ENCODE data around the gene ESRP2. TPM values are rescaled to one million over a fixed set of nuclear protein-coding genes. Genes with fewer than 3 reads are reported as not detected.
A peak's percentile ranks its signal among the peaks of the same experiment; 100 is the strongest.

The ESRP2 gene
- total RNA-seq, 2 experiments from 2014 or later, result 0.86 TPM; not detected in 1

DNA sequence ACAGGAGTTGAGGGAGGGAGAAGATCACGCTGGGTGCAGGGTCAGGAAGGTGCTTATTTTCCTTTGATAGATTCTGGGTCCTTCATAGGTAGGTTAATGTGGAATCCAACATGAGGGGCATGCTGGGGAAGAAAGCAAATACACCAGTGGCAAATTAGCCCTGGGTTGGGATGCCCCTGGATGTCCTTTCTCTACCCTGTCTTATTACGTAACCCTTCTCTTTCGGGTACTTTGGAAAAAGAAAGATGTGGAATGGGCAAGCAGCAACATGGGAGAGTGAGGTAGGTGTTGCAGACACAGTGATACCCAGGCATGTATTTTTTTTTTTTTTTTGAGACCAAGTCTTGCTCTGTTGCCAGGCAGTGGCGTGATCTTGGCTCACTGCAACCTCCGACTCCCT is 37.5 kb upstream of the ESRP2 start:
- Mint-ChIP-seq H3K4me3 (peak overlapping the region; percentile 61), H3K36me3 (peaks cover 38% of the 10 kb centered on the region), H3K27me3 (no peaks in the 10 kb centered on the region), H3K27ac (peak overlapping the region; percentile 86), H3K9me3 (no peaks in the 10 kb centered on the region), H3K4me1 (peaks cover 60% of the 10 kb centered on the region)
- POLR2A ChIA-PET, result interaction anchor here (1.2 to 17.3 kb wide), 4 partner anchors 9 to 38 kb away, joined by 3 to 297 read pairs (median 16); partner anchors contain the start of genes PLA2G15, PRMT7, SLC7A6 and SLC7A6OS
- DNase-seq (no peak), ATAC-seq (ENCODE audit: low read depth) (no peak)

DNA sequence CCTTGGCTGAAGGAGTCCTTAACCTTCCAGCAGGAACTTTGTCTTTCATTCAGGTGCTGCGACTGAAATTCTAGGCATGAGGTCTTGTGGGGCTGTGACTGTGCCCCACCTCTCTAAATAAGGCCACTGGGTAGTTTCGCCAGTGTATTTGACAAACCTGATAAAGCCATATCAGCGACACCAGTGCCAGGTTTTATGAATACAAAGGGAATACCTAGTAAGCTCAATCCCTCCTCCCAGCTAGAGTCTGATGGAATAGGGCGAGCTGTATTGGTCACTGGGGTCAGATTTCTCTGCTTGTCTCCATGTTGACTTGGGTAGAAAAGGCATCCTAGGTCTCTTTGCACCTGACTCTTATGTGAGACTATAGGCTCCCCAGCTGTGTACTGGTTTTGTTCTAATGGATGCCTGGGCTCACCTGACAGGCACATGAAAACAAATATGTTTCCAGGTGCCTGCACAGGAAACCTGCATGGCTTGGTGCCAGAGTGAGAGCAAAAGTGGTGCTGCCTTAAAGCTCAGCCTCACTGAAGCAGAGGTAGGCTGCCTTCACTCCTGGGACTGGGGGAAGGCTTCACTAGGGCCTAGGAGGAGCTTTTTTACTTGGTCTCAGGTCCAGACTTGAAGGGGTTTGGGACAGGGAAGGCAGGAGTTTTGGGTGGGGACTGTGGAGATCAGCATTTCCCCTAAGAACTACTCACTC is 36.7 kb upstream of the ESRP2 start:
- Mint-ChIP-seq H3K36me3 (peaks cover 43% of the 10 kb centered on the region), H3K27me3 (no peaks in the 10 kb centered on the region), H3K27ac (peak overlapping the region; percentile 86), H3K4me3 (peak overlapping the region; percentile 61), H3K9me3 (no peaks in the 10 kb centered on the region), H3K4me1 (peaks cover 65% of the 10 kb centered on the region)
- DNase-seq (no peak), ATAC-seq (ENCODE audit: low read depth) (peak; percentile 28)
- POLR2A ChIA-PET, result interaction anchor here (0.6 to 17.3 kb wide), 5 partner anchors 9 to 1177 kb away, joined by 3 to 297 read pairs (median 14); partner anchors contain the start of genes PLA2G15, PRMT7, SLC7A6 and SLC7A6OS

DNA sequence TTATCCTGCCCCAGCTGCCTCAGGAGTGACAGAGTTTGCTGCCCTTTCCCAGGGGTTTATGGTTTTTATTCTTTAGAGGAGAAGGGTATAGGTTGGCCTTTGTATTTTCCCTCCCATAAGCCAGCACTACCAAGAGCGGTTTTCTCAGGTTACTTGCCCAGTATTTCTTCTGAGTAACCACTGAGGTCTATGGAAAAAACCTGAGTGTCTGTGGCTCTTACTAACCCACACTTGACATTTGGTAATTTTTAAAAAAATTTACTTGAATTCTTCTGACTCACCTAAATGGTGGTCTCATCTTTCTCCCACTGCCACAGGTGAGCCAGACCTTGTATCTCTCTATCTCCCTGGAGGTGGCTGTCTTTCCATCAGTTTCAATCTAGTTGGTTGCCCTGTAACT is 34.4 kb upstream of the ESRP2 start:
- no peak for DNase-seq

DNA sequence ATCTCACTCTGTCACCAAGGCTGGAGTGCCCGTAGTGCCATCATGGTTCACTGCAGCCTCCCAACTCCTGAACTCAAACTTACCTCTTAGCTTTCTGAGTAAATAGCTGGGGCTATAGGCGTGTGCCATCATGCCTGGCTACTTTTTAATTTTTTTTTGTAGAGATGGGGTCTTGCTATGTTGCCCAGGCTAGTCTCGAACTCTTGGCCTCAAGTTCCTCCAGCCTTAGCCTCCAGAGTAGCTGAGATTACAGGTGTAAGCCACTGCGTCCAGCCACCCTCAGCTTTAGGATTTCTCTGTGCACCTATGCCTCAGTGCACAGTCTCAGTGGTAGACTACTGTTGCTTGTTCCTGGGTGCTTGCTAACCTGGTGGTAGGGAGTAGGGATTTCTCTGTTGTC is 33.9 kb upstream of the ESRP2 start:
- H3K9me3 Mint-ChIP-seq, result no peaks in the 10 kb centered on the region
- DNase-seq, result no peak
- peaks cover 34% of the 10 kb centered on the region for H3K36me3 Mint-ChIP-seq
- H3K4me3 Mint-ChIP-seq, result peak overlapping the region; percentile 50
- peaks cover 69% of the 10 kb centered on the region for H3K4me1 Mint-ChIP-seq
- peak overlapping the region; percentile 76 for H3K27ac Mint-ChIP-seq
- no peak for ATAC-seq (ENCODE audit: low read depth)
- no peaks in the 10 kb centered on the region for H3K27me3 Mint-ChIP-seq
- POLR2A ChIA-PET, result interaction anchor here (0.6 to 17.3 kb wide), 6 partner anchors 18 to 301 kb away, joined by 3 to 297 read pairs (median 3); partner anchors contain the start of genes PRMT7 and SLC7A6OS

More for the DNA sequence above, 34.4 kb upstream of the ESRP2 start:
- Mint-ChIP-seq H3K27ac (peak overlapping the region; percentile 22), H3K4me1 (peaks cover 66% of the 10 kb centered on the region), H3K36me3 (peaks cover 38% of the 10 kb centered on the region), H3K9me3 (no peaks in the 10 kb centered on the region), H3K4me3 (peak overlapping the region; percentile 20), H3K27me3 (no peaks in the 10 kb centered on the region)
- ATAC-seq (ENCODE audit: low read depth), result peak; percentile 21
- POLR2A ChIA-PET, result interaction anchor here (0.6 to 17.3 kb wide), 5 partner anchors 17 to 301 kb away, joined by 3 to 297 read pairs (median 3); partner anchors contain the start of genes PRMT7 and SLC7A6OS

DNA sequence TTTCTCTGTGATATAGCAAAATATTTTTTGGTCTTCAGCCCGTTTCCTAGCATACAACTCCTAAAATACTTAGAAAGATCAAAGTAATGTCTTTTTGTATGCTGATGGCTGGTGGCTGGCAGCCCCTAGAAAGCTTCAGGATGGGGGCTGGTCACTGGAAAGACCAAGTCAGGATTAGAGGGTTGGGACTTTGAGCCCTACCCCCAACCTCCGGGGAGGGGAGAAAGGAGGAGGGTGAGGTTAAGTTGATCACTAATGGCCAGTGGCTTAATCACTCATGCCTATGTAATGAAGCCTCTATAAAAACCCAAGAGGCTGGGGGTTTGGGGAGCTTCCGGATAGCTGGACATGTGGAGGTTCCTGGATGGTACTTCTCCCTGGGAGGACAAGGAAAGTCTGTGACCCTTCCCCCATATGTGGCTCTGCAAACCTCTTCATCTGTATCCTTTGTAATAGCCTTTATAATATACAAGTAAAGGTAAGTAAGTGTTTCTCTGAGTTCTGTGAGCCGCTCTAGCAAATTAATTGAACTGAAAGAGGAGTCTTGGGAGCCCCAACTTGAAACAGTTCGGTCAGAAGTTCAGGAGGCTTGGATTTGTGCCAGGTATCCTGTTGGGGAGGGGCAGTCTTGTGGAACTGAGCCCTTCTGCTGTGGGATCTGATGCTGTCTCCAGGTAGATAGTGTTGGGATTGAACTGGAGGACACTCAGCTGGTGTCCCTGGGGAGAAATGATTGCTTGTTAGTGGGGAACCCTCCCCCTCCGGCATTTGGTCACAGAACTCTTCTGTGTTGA is 31.9 kb upstream of the ESRP2 start:
- no peak for ATAC-seq (ENCODE audit: low read depth)
- H3K36me3 Mint-ChIP-seq, result peaks cover 23% of the 10 kb centered on the region
- no peak for DNase-seq
- H3K27me3 Mint-ChIP-seq, result no peaks in the 10 kb centered on the region
- peaks cover 58% of the 10 kb centered on the region for H3K4me1 Mint-ChIP-seq
- peak overlapping the region; percentile 77 for H3K27ac Mint-ChIP-seq
- H3K9me3 Mint-ChIP-seq, result no peaks in the 10 kb centered on the region
- peak overlapping the region; percentile 69 for H3K4me3 Mint-ChIP-seq
- POLR2A ChIA-PET, result interaction anchor here (17.3 kb wide), 1 partner anchor 20 kb away, joined by 297 read pairs; no protein-coding TSS in a partner anchor

DNA sequence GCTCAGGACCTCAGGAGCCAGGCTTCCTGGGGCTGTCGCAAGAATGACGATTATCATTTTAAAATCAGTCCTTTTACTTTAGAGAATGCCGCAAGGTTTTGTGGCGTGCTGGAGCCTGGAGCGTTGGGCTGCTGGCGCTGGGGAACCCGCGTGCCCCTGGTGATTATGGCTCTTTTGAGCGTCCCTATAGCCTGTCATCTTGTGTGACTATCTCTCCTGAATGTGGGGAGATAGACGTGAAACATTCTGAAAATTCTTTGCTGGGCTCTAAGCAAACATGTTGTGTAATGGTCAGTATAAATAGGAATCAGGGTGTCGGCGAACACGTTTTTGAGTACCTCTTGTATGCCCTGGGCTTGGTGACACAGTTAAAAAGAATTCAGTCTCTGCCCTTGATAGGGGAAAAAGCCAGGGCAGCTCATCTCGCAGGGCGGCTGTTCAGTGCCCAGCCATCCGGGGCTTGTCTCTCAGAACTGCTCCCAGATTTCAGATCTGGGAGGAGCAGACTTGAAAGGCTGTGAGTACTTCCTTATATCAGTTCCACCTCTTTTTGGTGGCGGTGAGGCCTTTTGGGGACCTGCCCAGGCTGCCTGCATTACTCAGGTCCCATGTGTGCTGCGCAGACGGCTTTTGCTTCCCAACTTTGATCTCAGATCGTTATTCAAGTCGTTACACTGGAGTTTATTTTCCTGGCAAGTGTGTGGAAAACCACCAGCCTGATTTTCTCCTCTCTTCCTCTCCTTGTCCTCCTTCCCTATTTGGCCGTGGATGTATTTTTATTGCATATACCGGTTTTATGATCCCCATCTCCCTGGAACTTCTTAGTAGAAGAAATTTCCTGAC is 29.4 kb upstream of the ESRP2 start:
- no peak for DNase-seq
- Mint-ChIP-seq H3K4me1 (peaks cover 53% of the 10 kb centered on the region), H3K36me3 (peaks cover 14% of the 10 kb centered on the region), H3K4me3 (peak overlapping the region; percentile 97), H3K27me3 (no peaks in the 10 kb centered on the region), H3K27ac (peak overlapping the region; percentile 98), H3K9me3 (no peaks in the 10 kb centered on the region)
- POLR2A ChIA-PET, result interaction anchor here (1.0 to 17.3 kb wide), 6 partner anchors 16 to 63 kb away, joined by 3 to 297 read pairs (median 12); partner anchors contain the start of genes PRMT7 and SLC7A6OS
- ATAC-seq (ENCODE audit: low read depth), result peak; percentile 5

DNA sequence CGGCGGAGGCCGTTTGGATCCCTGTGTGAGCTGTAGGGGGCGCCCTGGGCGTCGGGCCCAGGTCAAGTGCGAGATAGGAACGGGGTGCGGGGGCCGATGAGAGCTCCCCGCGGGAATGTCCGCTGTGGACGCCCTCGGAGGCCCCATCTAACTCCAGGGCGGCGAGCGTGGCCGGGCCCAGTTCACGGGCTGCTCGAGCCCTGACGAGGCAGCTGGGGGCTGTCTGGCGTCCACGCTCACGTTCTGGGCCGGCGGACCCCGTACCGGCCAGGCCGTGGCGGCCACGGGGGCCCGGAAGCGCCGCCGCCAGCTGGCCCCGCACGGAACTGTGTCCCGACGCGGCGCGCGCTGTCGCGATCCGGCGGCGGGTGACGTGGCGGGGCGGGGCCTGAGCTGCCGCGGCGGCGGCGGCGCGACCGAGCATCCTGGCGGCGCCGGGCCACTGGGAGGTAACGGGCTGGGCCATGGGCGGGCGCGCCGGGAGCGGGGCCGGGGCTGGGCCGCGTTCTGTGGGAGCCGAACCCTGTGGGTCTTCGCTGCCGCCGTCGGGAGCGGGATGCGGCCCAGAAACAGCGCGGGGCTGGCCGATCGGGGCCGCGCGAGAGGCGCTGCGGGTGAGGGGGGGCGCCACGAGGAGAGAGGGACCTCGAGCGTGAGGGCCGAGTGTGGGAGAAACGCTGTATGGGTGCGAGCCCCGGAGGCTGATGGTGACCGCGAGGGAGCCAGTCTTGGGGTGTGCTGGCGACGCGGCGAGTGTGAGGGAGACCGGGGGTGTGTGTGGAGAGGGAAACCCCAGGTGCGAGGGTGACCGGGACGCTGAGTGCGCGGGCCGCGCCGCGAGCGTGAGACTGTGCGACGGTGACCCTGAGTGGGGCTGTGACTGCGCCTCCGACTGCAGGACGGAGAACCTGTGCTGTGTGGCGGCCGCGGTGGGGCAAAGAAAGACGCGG is 28.5 kb upstream of the ESRP2 start, which contains the start of gene SLC7A6:
SLC7A6 (plus strand) TSS at position 399 of the 950 bp plus-strand sequence. CDS start 10,201 bp downstream, outside the sequence.
- peak within 1 kb of the TSS; percentile 97 for H3K4me3 Mint-ChIP-seq
- POLR2A ChIA-PET, result interaction anchor here (0.7 to 17.3 kb wide), 22 partner anchors 8 to 190 kb away, joined by 3 to 297 read pairs (median 6); partner anchors contain the start of genes NFATC3, PLA2G15, PRMT7 and SLC7A6OS
- H3K4me1 Mint-ChIP-seq, result peaks cover 45% of the 10 kb centered on the region
- H3K36me3 Mint-ChIP-seq, result peaks cover 13% of the 10 kb centered on the region
- no peaks in the 10 kb centered on the region for H3K9me3 Mint-ChIP-seq
- no peaks in the 10 kb centered on the region for H3K27me3 Mint-ChIP-seq
- H3K27ac Mint-ChIP-seq, result peak within 1 kb of the TSS; percentile 98
- ATAC-seq (ENCODE audit: low read depth), result peak; percentile 71
- DNase-seq, result peak; percentile 92

DNA sequence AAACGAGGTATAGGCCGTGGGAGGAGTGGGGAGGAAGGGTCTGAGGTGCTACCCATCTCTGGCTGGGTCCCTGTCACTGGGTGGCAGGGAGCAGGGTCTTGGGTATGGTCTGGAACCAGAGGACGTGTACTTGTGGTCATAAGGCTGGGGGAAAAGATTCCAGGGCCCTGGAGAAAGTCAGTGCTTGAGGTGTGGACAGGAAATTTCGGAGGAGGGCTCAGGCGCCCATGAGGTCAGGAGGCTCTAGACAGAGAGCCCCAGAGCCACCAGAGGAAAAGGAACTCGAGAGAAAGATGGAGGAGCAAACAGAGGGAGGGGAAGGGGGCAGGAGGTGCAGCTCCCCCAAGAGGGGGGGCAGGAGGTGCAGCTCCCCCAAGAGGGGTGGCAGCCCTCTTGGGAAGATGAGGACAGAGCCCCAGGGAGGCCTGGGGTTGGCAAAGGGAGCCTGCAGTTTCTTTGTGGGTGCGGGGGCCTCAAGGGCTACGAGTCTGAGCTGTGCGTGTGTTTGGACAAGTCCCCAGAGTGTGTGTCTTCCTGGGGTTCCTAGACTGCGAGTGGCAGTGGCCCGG is 27.7 kb upstream of the ESRP2 start:
- no peaks in the 10 kb centered on the region for H3K9me3 Mint-ChIP-seq
- POLR2A ChIA-PET, result interaction anchor here (0.7 to 17.3 kb wide), 22 partner anchors 8 to 189 kb away, joined by 3 to 297 read pairs (median 6); partner anchors contain the start of genes NFATC3, PLA2G15, PRMT7 and SLC7A6OS
- H3K27ac Mint-ChIP-seq, result peak overlapping the region; percentile 91
- peaks cover 8% of the 10 kb centered on the region for H3K36me3 Mint-ChIP-seq
- ATAC-seq (ENCODE audit: low read depth) (no peak), DNase-seq (no peak)
- H3K4me3 Mint-ChIP-seq, result peak overlapping the region; percentile 97
- no peaks in the 10 kb centered on the region for H3K27me3 Mint-ChIP-seq
- peaks cover 40% of the 10 kb centered on the region for H3K4me1 Mint-ChIP-seq

DNA sequence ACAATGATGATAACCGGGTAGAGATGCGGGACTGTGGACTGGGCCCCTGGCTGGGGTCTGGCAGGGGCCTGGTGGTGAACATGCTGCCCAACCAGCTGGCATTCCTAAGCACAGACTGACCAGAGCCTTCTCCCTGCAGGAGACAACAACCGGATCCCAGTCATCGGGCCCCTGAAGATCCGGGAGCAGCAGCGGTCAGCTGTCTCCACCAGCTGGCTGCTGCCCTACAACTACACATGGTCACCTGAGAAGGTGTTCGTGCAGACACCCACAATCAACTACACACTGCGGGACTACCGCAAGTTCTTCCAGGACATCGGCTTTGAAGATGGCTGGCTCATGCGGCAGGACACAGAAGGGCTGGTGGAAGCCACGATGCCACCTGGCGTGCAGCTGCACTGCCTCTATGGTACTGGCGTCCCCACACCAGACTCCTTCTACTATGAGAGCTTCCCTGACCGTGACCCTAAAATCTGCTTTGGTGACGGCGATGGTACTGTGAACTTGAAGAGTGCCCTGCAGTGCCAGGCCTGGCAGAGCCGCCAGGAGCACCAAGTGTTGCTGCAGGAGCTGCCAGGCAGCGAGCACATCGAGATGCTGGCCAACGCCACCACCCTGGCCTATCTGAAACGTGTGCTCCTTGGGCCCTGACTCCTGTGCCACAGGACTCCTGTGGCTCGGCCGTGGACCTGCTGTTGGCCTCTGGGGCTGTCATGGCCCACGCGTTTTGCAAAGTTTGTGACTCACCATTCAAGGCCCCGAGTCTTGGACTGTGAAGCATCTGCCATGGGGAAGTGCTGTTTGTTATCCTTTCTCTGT is 23.3 kb upstream of the ESRP2 start:
- ATAC-seq (ENCODE audit: low read depth) (no peak), DNase-seq (no peak)
- no peaks in the 10 kb centered on the region for H3K36me3 Mint-ChIP-seq
- H3K4me3 Mint-ChIP-seq, result no peak overlapping the region
- H3K4me1 Mint-ChIP-seq, result peaks cover 19% of the 10 kb centered on the region
- POLR2A ChIA-PET, result interaction anchor here (1.1 to 1.9 kb wide), 2 partner anchors 52 to 67 kb away, joined by 3 to 10 read pairs; partner anchors contain the start of genes PRMT7 and SLC7A6OS
- no peaks in the 10 kb centered on the region for H3K27me3 Mint-ChIP-seq
- H3K9me3 Mint-ChIP-seq, result no peaks in the 10 kb centered on the region
- no peak overlapping the region for H3K27ac Mint-ChIP-seq

DNA sequence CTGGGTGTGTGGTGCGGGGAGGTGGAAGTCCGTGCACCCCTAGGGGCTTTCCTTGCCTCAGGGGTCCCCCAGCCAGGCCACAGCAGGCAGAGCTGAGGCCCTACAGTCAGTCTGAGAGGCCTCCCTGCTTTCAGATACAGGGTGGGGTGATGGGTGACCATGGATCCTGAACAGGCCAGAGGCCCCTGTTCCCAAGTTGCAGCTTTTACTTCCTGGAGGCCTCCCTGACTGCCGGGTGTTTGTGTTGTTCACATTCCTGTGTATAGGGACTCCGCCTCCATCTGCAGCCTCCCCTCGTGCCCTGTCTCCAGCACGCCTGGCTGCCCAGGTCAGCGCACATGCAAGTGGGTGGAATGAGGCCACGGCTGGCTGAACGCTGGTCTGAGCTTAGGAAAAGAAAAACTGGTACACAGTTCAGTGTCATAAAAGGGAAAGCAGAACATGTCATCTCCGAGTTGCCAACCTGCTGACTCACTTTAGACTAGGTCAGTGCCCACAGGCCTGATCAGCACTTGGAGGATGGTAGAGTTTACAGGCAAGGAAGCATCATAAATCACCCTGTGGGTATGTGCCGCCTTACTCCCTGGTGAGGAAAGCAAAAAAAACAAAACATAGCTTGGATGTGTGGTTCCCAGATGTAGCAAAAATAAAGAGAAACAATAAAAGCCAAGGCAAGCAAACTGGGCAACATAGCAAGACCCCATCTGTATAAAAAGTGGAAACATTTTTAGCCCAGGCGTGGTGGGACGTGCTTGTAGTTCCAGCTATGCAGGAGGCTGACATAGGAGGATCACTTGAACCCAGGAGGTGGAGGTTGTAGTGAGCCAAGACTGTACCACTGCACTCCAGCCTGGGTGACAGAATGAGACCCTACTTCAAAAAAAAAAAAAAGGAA is 22.2 kb upstream of the ESRP2 start:
- Mint-ChIP-seq H3K27me3 (no peaks in the 10 kb centered on the region), H3K4me1 (peaks cover 13% of the 10 kb centered on the region), H3K27ac (no peak overlapping the region), H3K9me3 (no peaks in the 10 kb centered on the region), H3K4me3 (no peak overlapping the region), H3K36me3 (no peaks in the 10 kb centered on the region)
- POLR2A ChIA-PET, result interaction anchor here (0.9 to 1.9 kb wide), 4 partner anchors 27 to 74 kb away, joined by 3 to 10 read pairs (median 3); partner anchors contain the start of genes PRMT7 and SLC7A6OS
- DNase-seq (no peak), ATAC-seq (ENCODE audit: low read depth) (no peak)

All from activated naive CD8-positive, alpha-beta T cell treated with anti-CD3 and anti-CD28 coated beads, Interleukin-2, amount 10 ng/mL, durations not matched to agents 7 days and 5 days (primary cell).